Measurements from ENCODE around the gene EHD3.

EHD3 gene

GRCh38 chr2:31199206-31199605, 34.7 kb upstream of the EHD3 start:
- TF ChIP-seq POLR2A (IDR thresholded peaks at IDR 0.05; ENCODE audit: low read depth, low read length), result no peak
- no peak for TF ChIP-seq TAF1 (IDR thresholded peaks at IDR 0.05; ENCODE audit: borderline replicate concordance, low read depth, low read length)
- no peak for TF ChIP-seq POLR2AphosphoS5 (IDR thresholded peaks at IDR 0.05; ENCODE audit: low read depth, low read length)
- FAIRE-seq, result no peak
- DNase-seq (ENCODE audit: insufficient read length), result no peak

GRCh38 chr2:31200972-31201371, 33.0 kb upstream of the EHD3 start:
- no peak for TF ChIP-seq POLR2A (IDR thresholded peaks at IDR 0.05; ENCODE audit: low read depth, low read length)
- no peak for TF ChIP-seq POLR2AphosphoS5 (IDR thresholded peaks at IDR 0.05; ENCODE audit: low read depth, low read length)
- no peak for TF ChIP-seq TAF1 (IDR thresholded peaks at IDR 0.05; ENCODE audit: borderline replicate concordance, low read depth, low read length)
- DNase-seq (ENCODE audit: insufficient read length) (no peak), FAIRE-seq (no peak)

- TF ChIP-seq POLR2AphosphoS5 (IDR thresholded peaks at IDR 0.05; ENCODE audit: low read depth, low read length) (no peak), POLR2A (IDR thresholded peaks at IDR 0.05; ENCODE audit: low read depth, low read length) (no peak), TAF1 (IDR thresholded peaks at IDR 0.05; ENCODE audit: borderline replicate concordance, low read depth, low read length) (no peak)
- no peak for FAIRE-seq
- DNase-seq (ENCODE audit: insufficient read length), result no peak
These were observed 31.9 kb upstream of the EHD3 start for GRCh38 chr2:31202041-31202440.

- FAIRE-seq (no peak), DNase-seq (ENCODE audit: insufficient read length) (no peak)
- no peak for TF ChIP-seq POLR2AphosphoS5 (IDR thresholded peaks at IDR 0.05; ENCODE audit: low read depth, low read length)
- TF ChIP-seq POLR2A (IDR thresholded peaks at IDR 0.05; ENCODE audit: low read depth, low read length), result no peak
- no peak for TF ChIP-seq TAF1 (IDR thresholded peaks at IDR 0.05; ENCODE audit: borderline replicate concordance, low read depth, low read length)
These were observed 31.1 kb upstream of the EHD3 start for GRCh38 chr2:31202833-31203232.

GRCh38 chr2:31203916-31204315, 30.0 kb upstream of the EHD3 start:
- DNase-seq (ENCODE audit: insufficient read length) (no peak), FAIRE-seq (no peak)
- TF ChIP-seq POLR2A (IDR thresholded peaks at IDR 0.05; ENCODE audit: low read depth, low read length) (no peak), POLR2AphosphoS5 (IDR thresholded peaks at IDR 0.05; ENCODE audit: low read depth, low read length) (no peak), TAF1 (IDR thresholded peaks at IDR 0.05; ENCODE audit: borderline replicate concordance, low read depth, low read length) (no peak)

- no peak for TF ChIP-seq POLR2A (IDR thresholded peaks at IDR 0.05; ENCODE audit: low read depth, low read length)
- TF ChIP-seq POLR2AphosphoS5 (IDR thresholded peaks at IDR 0.05; ENCODE audit: low read depth, low read length), result no peak
- no peak for TF ChIP-seq TAF1 (IDR thresholded peaks at IDR 0.05; ENCODE audit: borderline replicate concordance, low read depth, low read length)
- FAIRE-seq (no peak), DNase-seq (ENCODE audit: insufficient read length) (no peak)
These were observed 29.2 kb upstream of the EHD3 start for GRCh38 chr2:31204783-31205182.

GRCh38 chr2:31205186-31205585, 28.8 kb upstream of the EHD3 start:
- DNase-seq (ENCODE audit: insufficient read length) (no peak), FAIRE-seq (no peak)
- no peak for TF ChIP-seq POLR2A (IDR thresholded peaks at IDR 0.05; ENCODE audit: low read depth, low read length)
- TF ChIP-seq TAF1 (IDR thresholded peaks at IDR 0.05; ENCODE audit: borderline replicate concordance, low read depth, low read length), result no peak
- no peak for TF ChIP-seq POLR2AphosphoS5 (IDR thresholded peaks at IDR 0.05; ENCODE audit: low read depth, low read length)

- DNase-seq (ENCODE audit: insufficient read length), result no peak
These were observed 28.3 kb upstream of the EHD3 start for GRCh38 chr2:31205613-31206012.

GRCh38 chr2:31207790-31208189, 26.2 kb upstream of the EHD3 start:
- FAIRE-seq, result no peak
- no peak for TF ChIP-seq POLR2AphosphoS5 (IDR thresholded peaks at IDR 0.05; ENCODE audit: low read depth, low read length)
- TF ChIP-seq TAF1 (IDR thresholded peaks at IDR 0.05; ENCODE audit: borderline replicate concordance, low read depth, low read length), result no peak
- no peak for TF ChIP-seq POLR2A (IDR thresholded peaks at IDR 0.05; ENCODE audit: low read depth, low read length)
- no peak for DNase-seq (ENCODE audit: insufficient read length)

More at GRCh38 chr2:31205613-31206012, 28.3 kb upstream of the EHD3 start:
- TF ChIP-seq POLR2A (IDR thresholded peaks at IDR 0.05; ENCODE audit: low read depth, low read length) (no peak), POLR2AphosphoS5 (IDR thresholded peaks at IDR 0.05; ENCODE audit: low read depth, low read length) (no peak), TAF1 (IDR thresholded peaks at IDR 0.05; ENCODE audit: borderline replicate concordance, low read depth, low read length) (no peak)
- FAIRE-seq, result no peak

- FAIRE-seq (no peak), DNase-seq (ENCODE audit: insufficient read length) (no peak)
- TF ChIP-seq TAF1 (IDR thresholded peaks at IDR 0.05; ENCODE audit: borderline replicate concordance, low read depth, low read length) (no peak), POLR2A (IDR thresholded peaks at IDR 0.05; ENCODE audit: low read depth, low read length) (no peak), POLR2AphosphoS5 (IDR thresholded peaks at IDR 0.05; ENCODE audit: low read depth, low read length) (no peak)
These were observed 25.7 kb upstream of the EHD3 start for GRCh38 chr2:31208240-31208639.

GRCh38 chr2:31212659-31213600, 21.0 kb upstream of the EHD3 start:
- peak; percentile 79 for FAIRE-seq
- DNase-seq (ENCODE audit: insufficient read length), result no peak
- TF ChIP-seq POLR2AphosphoS5 (IDR thresholded peaks at IDR 0.05; ENCODE audit: low read depth, low read length) (no peak), TAF1 (IDR thresholded peaks at IDR 0.05; ENCODE audit: borderline replicate concordance, low read depth, low read length) (no peak), POLR2A (IDR thresholded peaks at IDR 0.05; ENCODE audit: low read depth, low read length) (no peak)
